ENCODE data around the gene MOB3A. TPM values are rescaled to one million over a fixed set of nuclear protein-coding genes. Genes with fewer than 3 reads are reported as not detected.

The MOB3A gene
- polyA plus RNA-seq, 1 donor (not counting 4 experiments of a cell fraction or from before 2014, with no cell fraction given): 34.2 TPM

- H3K4me2 ChIP-seq (ENCODE audit: control insufficient read depth, extremely low read depth, insufficient read depth, low read depth, low read length): peak overlapping the region; percentile 4
- peaks cover 66% of the 10 kb centered on the region for H3K4me1 ChIP-seq (ENCODE audit: control insufficient read depth, extremely low read depth, insufficient read depth, low read length)
- H3K36me3 ChIP-seq (ENCODE audit: control insufficient read depth in 2 of 2, extremely low read depth in 1 of 2, insufficient read depth in 2 of 2, low read length in 2 of 2): peaks cover 5 to 17% of the 10 kb centered on the region in 2 experiments
- peaks cover 24% of the 10 kb centered on the region for H3K79me2 ChIP-seq (ENCODE audit: control insufficient read depth, insufficient read depth, low read length)
- peak overlapping the region; percentile 13 for H3K27ac ChIP-seq (ENCODE audit: control insufficient read depth, insufficient read depth, low read length)
- no peak overlapping the region for H3K9ac ChIP-seq (ENCODE audit: control insufficient read depth, extremely low read depth, insufficient read depth, low read length)
- H4K20me1 ChIP-seq (ENCODE audit: control insufficient read depth, extremely low read depth, insufficient read depth, low read length): no peaks in the 10 kb centered on the region
- dilution Hi-C loops (cut with MboI; ENCODE audit: extremely low pct_ligation_motif_present, low sequenced_read_pairs): no loop called here
- no peak overlapping the region for H2AFZ ChIP-seq (ENCODE audit: control insufficient read depth, low read length)
- H3K9me3 ChIP-seq (ENCODE audit: control insufficient read depth, low read depth, low read length): no peaks in the 10 kb centered on the region
- H3K9me1 ChIP-seq (ENCODE audit: control insufficient read depth, extremely low read depth, insufficient read depth, low read length): no peaks in the 10 kb centered on the region
- DNase-seq (ENCODE audit: low read depth, low spot score) (no peak), FAIRE-seq (peak; percentile 43)
- TF ChIP-seq CTCF (optimal IDR thresholded peaks at IDR 0.05 in 1 of 3, IDR thresholded peaks at IDR 0.05 in 1 of 3, conservative IDR thresholded peaks at IDR 0.05 in 1 of 3; ENCODE audit: extremely low read depth in 1 of 3, insufficient read depth in 2 of 3, low read length in 3 of 3) (no peak), EZH2 (IDR thresholded peaks at IDR 0.05; ENCODE audit: low read length) (no peak)
- H3K27me3 ChIP-seq (ENCODE audit: control insufficient read depth, extremely low read depth, insufficient read depth, low read length): no peaks in the 10 kb centered on the region
- no peak overlapping the region for H3K4me3 ChIP-seq (ENCODE audit: control insufficient read depth in 2 of 3, extremely low read depth in 1 of 3, insufficient read depth in 2 of 3, low read depth in 1 of 3, low read length in 3 of 3)
Measured at GRCh38 chr19:2084993-2085720, 11.0 kb downstream of the MOB3A start.

GRCh38 chr19:2083174-2083854 is 12.8 kb downstream of the MOB3A start:
- no peak for DNase-seq (ENCODE audit: low read depth, low spot score)
- Histone ChIP-seq H3K27ac (ENCODE audit: control insufficient read depth, insufficient read depth, low read length) (peak overlapping the region; percentile 20), H3K36me3 (ENCODE audit: control insufficient read depth in 2 of 2, extremely low read depth in 1 of 2, insufficient read depth in 2 of 2, low read length in 2 of 2) (peaks cover 11 to 23% of the 10 kb centered on the region in 2 experiments), H2AFZ (ENCODE audit: control insufficient read depth, low read length) (no peak overlapping the region), H3K4me2 (ENCODE audit: control insufficient read depth, extremely low read depth, insufficient read depth, low read depth, low read length) (no peak overlapping the region), H3K9ac (ENCODE audit: control insufficient read depth, extremely low read depth, insufficient read depth, low read length) (peak overlapping the region; percentile 9), H3K4me1 (ENCODE audit: control insufficient read depth, extremely low read depth, insufficient read depth, low read length) (peaks cover 51% of the 10 kb centered on the region), H4K20me1 (ENCODE audit: control insufficient read depth, extremely low read depth, insufficient read depth, low read length) (no peaks in the 10 kb centered on the region), H3K27me3 (ENCODE audit: control insufficient read depth, extremely low read depth, insufficient read depth, low read length) (no peaks in the 10 kb centered on the region), H3K4me3 (ENCODE audit: control insufficient read depth in 2 of 3, extremely low read depth in 1 of 3, insufficient read depth in 2 of 3, low read depth in 1 of 3, low read length in 3 of 3) (no peak overlapping the region), H3K9me1 (ENCODE audit: control insufficient read depth, extremely low read depth, insufficient read depth, low read length) (no peaks in the 10 kb centered on the region), H3K9me3 (ENCODE audit: control insufficient read depth, low read depth, low read length) (no peaks in the 10 kb centered on the region), H3K79me2 (ENCODE audit: control insufficient read depth, insufficient read depth, low read length) (peaks cover 35% of the 10 kb centered on the region)
- FAIRE-seq: no peak
- no peak for TF ChIP-seq EZH2 (IDR thresholded peaks at IDR 0.05; ENCODE audit: low read length)
- no peak for TF ChIP-seq CTCF (optimal IDR thresholded peaks at IDR 0.05 in 1 of 3, IDR thresholded peaks at IDR 0.05 in 1 of 3, conservative IDR thresholded peaks at IDR 0.05 in 1 of 3; ENCODE audit: extremely low read depth in 1 of 3, insufficient read depth in 2 of 3, low read length in 3 of 3)
- dilution Hi-C loops (cut with MboI; ENCODE audit: extremely low pct_ligation_motif_present, low sequenced_read_pairs): no loop called here
